GM19372 (cell line): ENCODE measurements around the gene FHOD3.

Experiments used
- ATAC-seq: cut with Tn5 transposase; IDR thresholded peaks from one replicate; pipeline ENCODE4 v1.9.1; 2021; ENCODE audit warnings: mild to moderate bottlenecking, low read depth, moderate library complexity; ENCODE audit not compliant: unreplicated experiment

FHOD3 gene

DNA sequence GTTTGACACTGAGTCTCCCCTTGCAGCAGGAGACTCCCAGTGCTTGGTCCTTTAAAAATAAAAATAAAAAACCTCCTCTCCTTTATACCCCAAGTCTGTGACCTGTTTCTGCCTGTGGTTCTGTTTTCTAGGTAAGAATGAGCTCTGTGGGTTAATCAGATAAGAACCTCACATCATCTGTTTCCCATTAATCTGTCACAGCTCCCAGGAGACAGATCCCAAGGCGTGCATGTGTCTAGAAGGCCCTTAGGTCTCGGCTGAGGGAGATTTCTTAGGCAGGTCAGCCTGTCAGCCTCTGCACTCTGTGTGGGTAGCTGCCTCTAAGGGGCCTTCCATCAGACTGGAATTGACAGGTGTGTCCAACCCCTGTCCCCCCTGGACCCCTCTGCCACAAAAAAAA lies 80.7 kb downstream of the FHOD3 start:
- no peak for ATAC-seq

DNA sequence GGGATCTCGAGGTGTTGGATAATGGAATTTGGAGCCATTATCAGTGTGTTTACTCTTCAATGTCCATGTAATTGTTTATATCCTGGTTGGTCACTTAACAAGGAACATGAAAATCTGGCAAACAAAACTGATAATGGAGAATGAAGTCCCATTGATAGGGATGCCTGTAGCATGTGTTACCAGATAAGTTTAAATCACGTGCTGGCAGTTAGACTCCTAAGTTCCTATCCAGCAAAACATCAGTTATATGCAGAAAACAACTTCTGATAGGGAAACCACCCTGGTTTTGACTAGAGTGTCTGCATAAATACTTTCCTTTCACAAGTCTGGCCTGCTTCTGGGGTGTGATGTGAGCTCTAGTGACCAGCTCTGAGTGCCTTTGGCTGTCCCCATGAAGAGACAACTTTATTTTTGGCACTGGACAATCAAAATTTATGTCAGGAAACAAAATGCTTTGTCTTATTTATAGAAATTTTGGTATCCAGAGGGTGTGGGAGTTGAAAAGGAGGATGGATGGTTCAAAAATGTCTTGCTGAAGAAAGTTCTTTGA lies 82.0 kb downstream of the FHOD3 start:
- no peak for ATAC-seq

DNA sequence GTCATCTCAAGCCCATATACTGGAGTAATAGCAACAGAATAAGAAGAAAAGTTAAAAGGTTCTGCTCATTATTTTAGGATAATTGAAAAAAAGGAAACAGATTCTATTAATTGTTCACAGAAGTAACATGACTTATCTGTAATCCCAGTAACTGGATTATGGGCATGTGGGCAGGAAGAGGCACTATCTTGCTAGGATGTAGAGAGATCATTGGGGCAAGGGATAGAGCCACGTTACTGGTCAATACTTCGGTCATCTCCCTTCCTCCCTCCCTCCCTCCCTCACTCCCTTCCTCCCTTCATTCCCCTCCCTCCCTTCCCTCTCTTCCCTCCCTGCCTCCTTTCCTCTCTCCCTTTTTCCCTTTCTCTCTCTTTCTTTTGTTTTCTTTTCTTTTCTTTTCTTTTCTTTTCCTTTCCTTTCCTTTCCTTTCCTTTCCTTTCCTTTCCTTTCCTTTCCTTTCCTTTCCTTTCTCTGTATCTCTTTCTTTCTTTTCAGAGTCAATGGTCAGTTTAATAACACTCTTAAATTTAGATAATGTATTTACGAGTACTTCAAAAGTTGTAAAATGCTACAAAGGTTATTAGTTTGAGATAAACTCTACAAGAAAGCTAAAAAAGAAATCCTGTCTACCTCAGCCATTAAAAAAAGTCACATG lies 82.8 kb downstream of the FHOD3 start:
- ATAC-seq = no peak

DNA sequence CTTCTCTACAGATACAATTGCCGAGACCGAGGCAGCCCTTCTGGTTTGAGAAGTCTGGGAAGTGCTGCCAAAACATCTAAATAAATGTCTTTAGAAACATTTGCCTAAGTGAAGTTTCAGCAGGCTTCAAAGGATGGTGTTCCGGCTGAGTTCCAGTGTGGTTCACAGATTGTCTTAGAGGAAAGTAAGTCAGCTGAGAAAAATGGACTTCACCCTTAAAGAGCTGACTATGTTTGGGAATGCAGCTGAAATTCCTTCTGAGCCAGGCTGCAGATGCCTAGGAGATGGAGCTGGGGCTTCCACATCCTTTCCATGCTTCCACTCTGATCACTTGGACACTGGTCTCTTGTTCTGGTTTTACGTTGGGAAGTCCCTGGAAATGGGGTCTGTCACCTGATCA lies 83.6 kb downstream of the FHOD3 start:
- no peak for ATAC-seq

DNA sequence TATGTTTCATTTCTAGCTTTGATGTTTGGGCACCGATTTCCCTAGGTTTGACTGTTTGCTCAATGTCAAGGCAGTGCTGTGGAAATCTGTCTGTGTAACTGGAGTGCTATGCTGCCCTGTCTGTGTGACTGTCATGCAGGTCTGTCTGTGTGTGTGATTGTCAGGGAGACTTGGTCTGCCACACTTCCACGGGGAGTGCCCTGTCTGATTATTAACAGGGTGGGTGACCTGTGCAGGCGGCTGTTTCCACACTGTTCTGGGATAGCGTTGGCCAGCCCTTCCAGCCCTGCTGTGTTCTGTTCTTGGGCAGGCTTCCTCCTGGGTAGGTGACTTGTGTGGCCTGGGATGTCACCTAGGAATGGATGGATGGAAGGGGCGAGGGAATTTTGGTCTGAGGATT lies 85.3 kb downstream of the FHOD3 start:
- no peak for ATAC-seq

DNA sequence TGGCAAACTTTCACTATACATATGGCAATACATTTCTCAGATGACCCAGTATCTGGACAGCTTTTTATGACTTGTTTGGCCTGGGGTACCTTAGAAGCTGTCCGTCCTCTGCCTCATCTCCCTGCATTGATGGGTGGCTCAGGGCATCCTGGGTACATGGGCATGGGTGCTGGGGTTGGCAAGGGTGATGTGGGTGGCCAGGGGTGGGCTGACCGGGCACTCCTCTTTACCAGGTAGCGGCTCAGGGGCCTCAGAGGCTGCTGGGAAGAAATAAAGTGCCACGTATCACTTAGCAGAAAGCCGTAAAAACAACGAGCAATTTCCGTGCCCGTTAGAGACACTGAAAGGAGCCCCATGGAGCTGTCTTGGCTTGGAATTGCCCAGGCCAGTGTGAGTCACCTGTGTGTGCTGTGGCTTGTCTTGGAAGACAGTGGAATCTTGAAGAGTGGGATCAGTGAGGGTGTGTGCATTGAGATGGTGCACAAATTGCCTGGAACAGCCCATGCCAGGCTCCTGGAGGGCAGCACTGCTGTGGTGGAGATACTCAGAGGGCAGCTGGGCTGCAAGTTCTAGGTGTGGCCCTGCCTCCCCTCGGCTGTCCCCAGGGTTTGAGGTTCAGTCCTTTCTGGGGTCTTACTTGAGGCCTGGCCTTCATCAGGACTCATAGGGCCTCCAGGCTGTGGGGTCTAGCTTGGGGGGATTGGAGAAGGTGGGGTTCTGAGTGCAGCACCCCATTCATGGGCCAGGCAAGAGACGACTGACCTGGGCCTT lies 88.8 kb downstream of the FHOD3 start:
- ATAC-seq = no peak

DNA sequence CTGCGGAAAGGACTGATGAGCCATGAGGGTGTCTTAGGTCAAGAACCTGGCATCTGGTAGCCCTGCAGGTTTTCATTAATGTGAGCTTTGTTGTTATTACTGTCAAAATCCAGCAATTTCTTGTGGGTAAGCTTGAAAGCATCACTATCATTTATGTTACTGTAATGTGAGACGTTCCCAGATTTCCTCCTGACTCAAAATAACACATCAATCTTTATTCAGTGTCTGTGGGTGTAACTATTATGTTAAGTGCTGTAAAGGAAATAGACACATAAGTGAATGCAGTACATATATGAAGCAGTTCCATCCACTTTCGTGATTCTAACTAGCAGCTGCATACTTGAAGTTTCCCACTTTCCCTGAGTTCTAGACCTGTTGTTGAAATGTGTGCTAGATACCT lies 89.8 kb downstream of the FHOD3 start:
- ATAC-seq = no peak

DNA sequence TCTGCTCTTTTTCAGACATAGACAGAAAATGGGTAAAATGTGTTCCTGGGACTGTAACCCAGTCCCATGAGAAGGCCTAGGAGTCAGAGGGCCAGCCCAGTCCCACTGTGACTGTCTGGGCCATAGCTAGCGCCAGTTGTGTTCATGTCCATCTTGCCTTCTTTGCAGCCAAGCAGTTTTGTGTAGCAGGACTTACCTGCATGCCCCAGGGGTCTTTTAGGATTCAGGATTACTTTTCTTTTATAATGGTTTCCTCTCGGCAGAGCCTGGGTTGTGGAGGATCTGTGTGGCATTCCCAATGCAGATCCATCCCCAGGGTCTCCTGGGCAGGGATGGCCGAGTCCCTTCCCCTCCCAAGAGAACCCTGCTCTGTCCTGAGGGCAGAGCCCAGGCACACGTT lies 90.8 kb downstream of the FHOD3 start:
- no peak for ATAC-seq

DNA sequence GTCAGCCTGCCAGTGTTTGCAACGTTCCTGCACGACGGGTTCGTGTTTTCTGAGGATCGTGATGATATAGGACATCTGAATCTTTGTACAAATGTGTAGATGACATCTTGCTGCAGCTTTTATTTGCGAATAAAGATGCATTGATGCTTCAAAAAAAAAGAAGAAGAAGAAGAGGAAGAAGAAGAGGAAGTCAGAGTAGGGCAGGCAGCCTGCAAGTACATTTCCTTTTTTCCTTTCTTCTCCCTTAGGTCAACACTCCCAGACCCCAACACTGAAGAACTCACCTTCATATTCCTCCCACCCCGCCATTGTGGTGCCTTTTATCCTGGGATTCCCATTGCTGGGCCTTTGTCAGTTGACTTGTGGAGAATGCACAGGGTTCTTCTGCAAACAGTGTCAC lies 91.5 kb downstream of the FHOD3 start:
- ATAC-seq = no peak

DNA sequence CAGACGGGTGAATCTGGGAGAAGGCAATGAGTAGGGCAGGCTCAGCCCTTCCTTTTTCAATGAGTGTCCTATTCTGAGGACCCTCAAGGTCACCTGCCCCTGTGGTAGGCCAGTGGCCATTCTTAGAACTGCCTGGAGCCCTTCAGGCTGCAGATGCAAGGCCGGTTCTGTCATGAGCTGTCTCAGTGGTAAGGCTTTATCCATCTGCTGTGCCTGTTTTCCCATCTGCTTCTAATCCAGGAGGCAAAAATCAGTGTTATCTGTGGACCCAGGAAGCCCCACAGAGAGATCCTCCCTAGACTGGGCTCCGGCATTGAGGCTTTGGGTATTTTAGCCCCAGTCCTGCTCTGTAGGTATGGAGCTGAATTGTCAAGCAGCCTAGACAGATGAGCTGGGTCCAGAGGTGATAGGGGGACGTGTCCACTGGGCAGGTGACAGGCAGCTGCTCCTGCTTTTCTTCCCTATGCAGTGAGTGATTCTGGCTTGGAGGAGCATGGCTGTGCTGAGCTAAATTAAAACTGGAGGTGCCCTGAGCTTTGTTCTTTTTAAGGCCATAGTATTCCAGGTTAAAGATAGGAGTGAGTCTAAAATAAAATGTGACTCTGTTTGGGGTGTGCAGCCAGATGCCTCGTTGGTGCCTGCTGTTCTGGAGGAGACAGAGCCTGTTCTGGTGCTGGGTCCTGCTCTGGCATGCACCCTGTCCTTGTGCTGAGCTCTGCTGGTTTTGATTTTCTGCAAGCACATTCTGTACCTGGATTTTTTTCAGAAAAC lies 92.5 kb downstream of the FHOD3 start:
- ATAC-seq = no peak

DNA sequence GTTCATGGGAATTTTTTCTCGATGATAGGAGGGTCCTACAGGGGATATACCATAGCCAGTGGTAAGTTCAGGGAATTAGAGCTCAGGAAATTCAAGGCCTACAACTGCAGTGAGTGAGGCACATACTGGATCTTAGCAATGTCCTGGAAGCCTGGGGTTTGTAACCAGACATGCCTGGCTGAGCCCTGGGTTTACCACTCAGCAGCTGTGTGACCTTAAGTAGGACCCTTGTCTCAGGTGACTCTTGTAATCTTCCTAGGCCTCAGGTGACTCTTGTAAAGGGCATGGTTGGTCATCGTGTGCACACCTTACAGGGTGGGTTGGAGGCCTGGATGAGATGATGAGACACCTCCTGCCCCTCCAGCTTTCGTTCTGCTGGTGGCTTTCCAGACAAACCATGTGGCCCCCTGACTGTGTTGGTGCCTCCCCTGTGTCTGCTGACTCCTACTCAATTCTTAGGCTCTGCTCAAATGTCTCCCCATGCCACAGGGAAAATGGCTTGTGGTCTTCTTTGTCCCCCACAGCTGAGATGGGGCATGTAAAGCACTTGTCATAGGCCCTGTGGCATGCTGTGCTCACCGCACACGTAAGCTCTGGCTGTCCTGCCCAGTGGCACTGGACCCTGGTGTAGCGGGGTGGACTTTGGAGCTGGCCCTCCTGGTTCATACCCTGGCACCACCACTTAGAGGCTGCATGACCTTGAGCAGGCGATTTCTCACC lies 94.1 kb downstream of the FHOD3 start:
- no peak for ATAC-seq

DNA sequence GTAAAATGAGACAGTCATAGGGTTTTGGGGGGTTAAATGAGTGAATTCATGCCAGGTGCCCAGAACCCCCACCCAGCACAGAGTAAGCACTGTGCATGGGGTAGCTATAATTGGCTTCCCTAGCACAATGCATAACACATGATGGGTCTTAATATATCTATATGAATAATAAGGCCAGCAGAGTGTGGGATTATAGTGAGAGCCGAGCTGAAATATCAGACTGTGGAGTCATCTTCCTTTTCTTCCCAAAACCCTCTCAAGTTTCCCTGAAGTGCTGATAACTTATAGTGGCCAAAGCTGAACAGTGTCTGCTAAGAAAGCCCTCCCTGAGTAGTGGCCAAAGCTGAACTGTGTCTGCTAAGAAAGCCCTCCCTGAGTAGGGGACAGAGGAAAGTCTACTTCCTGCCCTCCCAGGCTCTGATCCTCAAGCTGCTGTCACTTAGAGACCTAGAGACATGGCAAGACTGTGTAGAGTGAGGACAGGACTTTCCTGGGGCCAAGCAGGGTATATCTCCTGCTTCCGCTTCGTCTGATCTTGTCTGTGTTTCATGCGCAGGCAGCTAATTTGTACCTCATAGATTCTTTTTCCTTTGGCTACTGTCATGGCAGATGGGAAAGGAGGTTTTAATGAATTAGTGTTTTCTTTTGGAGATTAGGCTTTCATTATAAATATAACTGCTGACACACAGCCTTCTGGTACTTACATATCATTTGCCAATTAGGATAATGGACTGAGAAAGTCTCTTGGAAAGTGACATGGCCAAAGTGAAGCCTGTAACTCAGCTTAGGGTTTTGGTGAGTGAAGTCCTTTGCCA lies 94.9 kb downstream of the FHOD3 start:
- no peak for ATAC-seq

DNA sequence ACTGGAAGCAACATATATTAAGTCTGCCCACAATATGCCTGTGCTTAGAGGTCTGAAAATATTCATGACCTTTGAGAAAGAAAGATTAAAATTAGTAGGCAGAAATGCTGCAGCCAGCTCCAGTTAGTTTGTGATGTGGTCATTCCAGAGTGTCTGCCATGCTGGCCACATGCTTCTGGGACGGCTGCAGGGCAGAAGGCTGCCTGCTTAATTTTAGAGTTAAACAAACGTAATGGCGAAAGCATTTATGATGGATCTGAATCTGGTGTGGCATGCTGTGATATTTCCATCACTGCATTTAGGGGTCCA lies 95.4 kb downstream of the FHOD3 start:
- ATAC-seq = no peak

DNA sequence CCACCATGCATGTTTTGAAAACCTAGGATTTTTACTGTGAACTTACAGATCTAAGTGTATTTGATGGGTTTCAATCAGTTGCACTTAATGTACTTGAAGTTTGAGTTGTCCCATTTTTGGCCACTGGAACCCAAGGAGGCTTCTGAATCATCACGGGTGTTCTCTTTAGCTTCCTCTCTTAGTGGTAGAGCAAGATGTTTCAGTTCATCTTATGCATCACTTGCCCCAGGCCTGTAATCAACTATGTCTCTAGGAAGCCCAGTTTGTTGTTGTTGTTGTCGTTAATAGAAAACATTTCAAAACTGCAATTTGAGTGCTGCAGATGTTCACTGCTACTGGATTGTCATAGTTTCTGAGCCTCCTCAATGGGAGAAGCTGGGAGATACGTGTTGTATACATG lies 97.0 kb downstream of the FHOD3 start:
- no peak for ATAC-seq

DNA sequence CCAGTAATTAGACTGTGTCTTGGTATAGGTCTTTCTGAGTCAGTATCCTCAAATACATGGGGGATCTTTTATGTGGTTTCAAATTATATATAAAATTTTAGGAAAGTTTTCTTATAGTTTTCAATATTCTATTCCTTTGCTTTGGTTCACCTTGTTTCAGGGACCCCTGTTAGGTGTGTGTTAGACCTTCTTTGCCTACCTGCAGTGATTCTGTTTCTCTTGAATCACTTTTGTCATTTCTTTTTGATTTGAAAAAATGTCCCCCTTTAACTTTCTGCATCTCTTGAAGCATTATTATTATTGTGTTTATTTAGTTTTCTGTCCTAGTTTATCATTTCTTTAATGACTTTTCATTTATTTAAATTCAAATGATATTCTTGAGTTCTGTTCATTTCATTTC lies 98.7 kb downstream of the FHOD3 start:
- ATAC-seq = no peak

DNA sequence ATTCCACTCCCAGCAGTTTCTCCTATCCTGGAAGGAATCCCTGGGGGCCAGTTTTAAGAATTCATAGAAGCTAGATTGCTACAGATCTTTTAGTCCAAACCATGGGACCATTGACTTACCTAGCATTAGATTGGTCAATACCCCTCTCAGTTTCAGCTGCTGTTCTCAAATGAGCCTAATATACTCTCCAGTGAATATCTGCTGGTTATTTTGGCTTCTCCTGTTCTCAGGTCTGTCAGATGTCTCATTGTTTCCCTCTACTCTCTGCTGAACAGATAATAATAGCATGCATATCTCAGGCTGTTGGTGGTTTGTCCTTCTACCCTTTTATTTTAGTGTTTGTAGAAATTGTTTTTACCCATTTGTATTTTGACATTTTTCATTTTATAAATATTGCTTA lies 99.5 kb downstream of the FHOD3 start:
- no peak for ATAC-seq

DNA sequence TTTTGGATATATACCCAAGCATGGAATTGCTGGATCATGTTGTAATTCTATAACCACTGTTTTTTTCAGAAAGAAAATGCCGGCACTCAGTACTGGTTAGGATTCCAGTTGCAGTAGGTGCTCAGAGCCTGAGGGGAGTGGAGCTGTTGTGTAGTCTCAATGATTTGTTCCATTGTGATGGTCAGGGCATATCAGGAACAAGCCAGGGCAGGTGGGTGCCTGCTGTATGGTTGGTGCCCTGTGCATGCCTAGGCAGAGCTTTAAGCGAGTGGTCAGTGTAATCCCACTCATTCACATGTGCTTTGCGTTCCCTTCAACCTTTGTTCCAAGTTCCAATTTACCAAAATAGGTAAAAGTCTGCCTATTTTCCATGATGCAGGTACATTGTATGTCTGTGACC lies 100.9 kb downstream of the FHOD3 start:
- ATAC-seq = no peak

DNA sequence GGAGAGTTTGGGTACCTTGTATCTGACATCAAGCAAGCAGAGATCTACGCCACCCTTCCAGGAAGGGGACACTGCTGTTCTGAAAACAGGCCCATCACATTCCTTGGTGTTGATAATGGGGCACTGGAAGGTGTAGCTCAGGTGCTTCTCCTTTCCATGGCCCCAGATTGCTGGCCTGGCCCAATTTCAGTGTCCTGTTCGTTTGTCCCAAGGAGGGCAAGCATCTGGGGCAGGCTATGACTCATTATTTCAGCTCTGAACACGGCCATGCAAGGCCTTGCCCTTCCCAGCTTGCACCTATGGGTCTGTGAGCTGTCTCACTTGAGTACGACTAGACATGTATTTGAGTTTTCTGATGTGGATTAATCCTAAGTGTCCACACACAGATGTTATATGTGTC lies 101.5 kb downstream of the FHOD3 start:
- ATAC-seq = no peak

DNA sequence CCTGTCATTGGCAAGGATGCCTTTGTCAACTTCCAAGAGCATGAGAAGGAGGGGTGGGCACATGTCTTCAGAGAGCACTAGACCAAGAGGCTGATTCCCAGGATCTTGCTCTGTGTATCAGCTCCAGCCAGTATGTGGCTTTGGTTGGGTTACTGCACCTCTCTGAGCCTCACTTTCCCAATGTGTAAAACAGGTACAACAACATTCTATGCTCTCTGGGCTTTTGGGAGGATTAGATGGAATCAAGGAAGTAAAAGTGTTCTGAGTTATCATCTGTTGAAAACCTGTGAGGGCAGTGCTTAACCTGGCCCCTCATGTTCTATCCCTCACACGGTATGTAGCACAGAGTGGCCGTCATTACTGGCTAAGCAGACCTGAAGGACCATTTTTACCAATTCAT lies 103.9 kb downstream of the FHOD3 start:
- no peak for ATAC-seq

DNA sequence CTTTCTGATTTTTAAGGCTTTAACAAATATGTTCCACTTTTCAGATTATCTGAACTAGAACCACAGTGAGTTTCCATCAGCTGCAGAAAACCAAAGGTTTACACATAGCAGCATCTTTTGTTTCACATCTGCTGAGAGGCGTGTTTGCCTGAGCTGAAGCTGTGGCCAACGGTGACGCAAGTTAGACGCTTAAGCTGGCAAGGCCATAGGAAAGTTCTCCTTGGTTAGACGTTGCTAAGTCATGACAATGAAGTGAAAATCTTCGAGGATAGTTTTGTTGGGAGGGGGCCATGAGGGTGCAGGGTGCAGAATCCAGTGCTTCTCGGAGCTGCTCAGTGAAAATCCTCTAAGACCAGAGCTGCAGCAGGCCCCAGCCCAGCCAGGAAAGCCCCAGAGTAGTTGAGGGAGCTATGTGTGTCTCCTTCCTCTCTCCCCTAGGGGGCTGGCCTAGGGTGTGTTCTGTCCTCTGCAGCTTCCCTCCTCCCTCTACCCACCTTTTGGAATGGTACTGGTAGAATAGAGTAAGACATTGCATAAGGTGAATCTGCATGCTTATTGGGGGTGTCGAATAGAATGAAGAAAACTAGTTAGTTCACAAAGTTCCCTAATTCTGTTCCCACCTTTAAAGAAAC lies 105.4 kb downstream of the FHOD3 start:
- ATAC-seq = no peak
